Measurements from ENCODE around the gene DBF4B.

- no peak for TF ChIP-seq CTCF (IDR thresholded peaks at IDR 0.05)
- no peak for TF ChIP-seq POLR2A (IDR thresholded peaks at IDR 0.05)
Measured at GRCh38 chr17:44693609-44694008, 14.9 kb upstream of the DBF4B start.
